SK-N-SH treated with all-trans-retinoic acid at 6 μM for 48 hours (cell line): ENCODE results near the gene GPX4.

Experiments
- ATAC-seq: fragments of 200-7000 bp; cut with Tn5 transposase; 3 replicates; pipeline ENCODE4 v1.9.1; 2020; ENCODE audit warnings: mild to moderate bottlenecking, moderate library complexity
- CREB5 ChIP-seq: fragments of 250-450 bp; sonication (Bioruptor Pico); IDR thresholded peaks from 2 replicates; pipeline ENCODE4 v1.5.1; 2020; ENCODE audit warnings: low read depth, mild to moderate bottlenecking, moderate library complexity
- CSDC2 ChIP-seq: fragments of 250-450 bp; sonication (Bioruptor Pico); IDR thresholded peaks from 2 replicates; pipeline ENCODE4 v1.5.0; 2020; ENCODE audit warnings: mild to moderate bottlenecking, moderate library complexity
- ESRRG ChIP-seq: fragments of 250-450 bp; sonication (Bioruptor Pico); IDR thresholded peaks from 2 replicates; pipeline ENCODE4 v1.6.1; 2021; ENCODE audit warnings: mild to moderate bottlenecking
- GLIS3 ChIP-seq: fragments of 250-450 bp; sonication (Bioruptor Pico); IDR thresholded peaks from 2 replicates; pipeline ENCODE4 v1.5.0; 2020; ENCODE audit warnings: mild to moderate bottlenecking, moderate library complexity
- ISL1 ChIP-seq: fragments of 250-450 bp; sonication (Bioruptor Pico); IDR thresholded peaks from 2 replicates; pipeline ENCODE4 v2.1.2; 2022; ENCODE audit warnings: mild to moderate bottlenecking, moderate library complexity
- PATZ1 ChIP-seq: fragments of 250-450 bp; sonication (Bioruptor Pico); IDR thresholded peaks from 2 replicates; pipeline ENCODE4 v1.8.0; 2020; ENCODE audit warnings: mild to moderate bottlenecking, moderate library complexity, borderline replicate concordance
- POU6F1 ChIP-seq: fragments of 250-450 bp; sonication (Bioruptor Pico); IDR thresholded peaks from 2 replicates; pipeline ENCODE4 v1.8.0; 2021; ENCODE audit warnings: low read depth, mild to moderate bottlenecking, moderate library complexity, borderline replicate concordance
- PPARA ChIP-seq: fragments of 250-450 bp; sonication (Bioruptor Pico); IDR thresholded peaks from 2 replicates; pipeline ENCODE4 v1.5.0; 2020; ENCODE audit warnings: mild to moderate bottlenecking, borderline replicate concordance
- RARB ChIP-seq: fragments of 250-450 bp; sonication (Bioruptor Pico); IDR thresholded peaks from 2 replicates; pipeline ENCODE4 v1.8.0; 2021; ENCODE audit warnings: mild to moderate bottlenecking, moderate library complexity
- SNAI2 ChIP-seq: fragments of 250-450 bp; sonication (Bioruptor Pico); IDR thresholded peaks from 2 replicates; pipeline ENCODE4 v1.5.0; 2020; ENCODE audit warnings: mild to moderate bottlenecking, moderate library complexity
- TCF4 ChIP-seq: fragments of 250-450 bp; sonication (Bioruptor Pico); IDR thresholded peaks from 2 replicates; pipeline ENCODE4 v1.8.0; 2021; ENCODE audit warnings: mild to moderate bottlenecking, moderate library complexity, borderline replicate concordance
- TOX ChIP-seq: fragments of 250-450 bp; sonication (Bioruptor Pico); IDR thresholded peaks from 2 replicates; pipeline ENCODE4 v1.8.0; 2021; ENCODE audit warnings: mild to moderate bottlenecking, moderate library complexity, borderline replicate concordance
- TSHZ2 ChIP-seq: fragments of 250-450 bp; sonication (Bioruptor Pico); IDR thresholded peaks from 2 replicates; pipeline ENCODE4 v1.5.0; 2020; ENCODE audit warnings: mild to moderate bottlenecking, moderate library complexity
- ZC3H10 ChIP-seq: fragments of 250-450 bp; sonication (Bioruptor Pico); IDR thresholded peaks from 2 replicates; pipeline ENCODE4 v1.5.1; 2021; ENCODE audit warnings: mild to moderate bottlenecking, moderate library complexity
- ZFP3 ChIP-seq: fragments of 250-450 bp; sonication (Bioruptor Pico); IDR thresholded peaks from 2 replicates; pipeline ENCODE4 v1.5.0; 2020; ENCODE audit warnings: mild to moderate bottlenecking, moderate library complexity
- ZNF565 ChIP-seq: fragments of 450-650 bp; formaldehyde crosslinking; conservative IDR thresholded peaks from 2 replicates; pipeline ENCODE4 v1.5.0; 2020; ENCODE audit warnings: low read depth, mild to moderate bottlenecking, moderate library complexity
- ZNF70 ChIP-seq: fragments of 450-650 bp; formaldehyde crosslinking; IDR thresholded peaks from 2 replicates; pipeline ENCODE4 v1.5.0; 2020; ENCODE audit warnings: mild to moderate bottlenecking, moderate library complexity

Gene GPX4

GRCh38 chr19:1067341-1067957 lies 36.3 kb upstream of the GPX4 start:
- no peak for ATAC-seq
- TF ChIP-seq TOX (no peak), ZFP3 (CRISPR knock-in tag) (no peak), TSHZ2 (no peak), CSDC2 (no peak), POU6F1 (CRISPR knock-in tag) (no peak)

GRCh38 chr19:1068009-1069001 lies 35.5 kb upstream of the GPX4 start:
- ATAC-seq = no peak
- peak; percentile 97 for TF ChIP-seq ZFP3 (CRISPR knock-in tag)
- TF ChIP-seq ZC3H10 (CRISPR knock-in tag) = no peak
- TF ChIP-seq ZNF70 = no peak
- no peak for TF ChIP-seq ISL1 (CRISPR knock-in tag)

- no peak for ATAC-seq
- TF ChIP-seq TCF4 (no peak), SNAI2 (CRISPR knock-in tag) (no peak), TSHZ2 (no peak), ZC3H10 (CRISPR knock-in tag) (no peak), RARB (CRISPR knock-in tag) (no peak), PPARA (CRISPR knock-in tag) (no peak)
Measured at GRCh38 chr19:1069009-1069779, 34.6 kb upstream of the GPX4 start.

- TF ChIP-seq ZNF565 (CRISPR knock-in tag) = no peak
- no peak for TF ChIP-seq CREB5
- TF ChIP-seq TSHZ2 = no peak
- no peak for TF ChIP-seq SNAI2 (CRISPR knock-in tag)
- TF ChIP-seq ESRRG (CRISPR knock-in tag) = no peak
- TF ChIP-seq PATZ1 (CRISPR knock-in tag) = no peak
- TF ChIP-seq GLIS3 (CRISPR knock-in tag) = no peak
- ATAC-seq = no peak
Measured at GRCh38 chr19:1070576-1070930, 33.2 kb upstream of the GPX4 start.
